ENCODE results near the gene TBX21. TPM values are rescaled to one million over a fixed set of nuclear protein-coding genes. Genes with fewer than 3 reads are reported as not detected.

Gene TBX21
- polyA plus RNA-seq, 1 donor from 2014 or later = not detected

DNA sequence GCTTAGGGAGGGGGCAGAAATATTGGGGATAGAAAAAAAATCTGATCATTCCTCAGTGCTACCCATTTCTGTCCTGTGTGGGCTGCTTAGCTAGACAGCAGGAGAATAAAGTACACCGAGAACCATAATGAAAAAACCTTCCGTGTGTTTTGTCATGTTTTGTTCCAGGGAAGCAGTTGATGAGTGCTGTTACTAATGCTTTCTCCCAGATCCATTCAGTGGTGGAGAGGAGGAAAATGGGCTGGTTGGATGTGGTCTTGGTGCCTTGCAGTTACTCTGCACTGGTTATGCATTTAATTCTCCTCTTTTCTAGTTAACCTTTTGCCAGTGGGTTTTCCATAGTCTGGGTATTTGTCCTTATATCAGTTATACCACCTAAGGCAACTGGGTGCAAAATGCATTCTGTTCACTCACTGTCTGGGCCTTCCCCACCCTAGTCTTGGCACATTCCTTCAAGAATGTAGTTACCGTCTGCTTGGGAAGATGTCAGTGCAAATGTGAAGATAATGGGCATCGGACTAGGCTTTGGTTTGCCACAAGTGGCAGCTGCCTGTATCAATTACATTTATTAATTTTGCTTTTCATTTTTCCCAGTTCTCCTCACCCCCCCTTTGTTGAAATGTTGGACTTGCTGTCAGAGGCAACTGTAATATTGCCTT is 48.4 kb upstream of the TBX21 start:
- no peaks in the 10 kb centered on the region for H3K27me3 ChIP-seq (ENCODE audit: insufficient read depth, low read depth, low read length)
- H3K36me3 ChIP-seq (ENCODE audit: insufficient read depth, low read length) = no peaks in the 10 kb centered on the region
- TF ChIP-seq EZH2 (IDR thresholded peaks at IDR 0.05; ENCODE audit: borderline replicate concordance, insufficient read depth, low read length, poor library complexity, severe bottlenecking) (no peak), RAD21 (conservative IDR thresholded peaks at IDR 0.05) (no peak), TAF1 (IDR thresholded peaks at IDR 0.05; ENCODE audit: low read depth) (no peak), SMC3 (conservative IDR thresholded peaks at IDR 0.05; ENCODE audit: poor library complexity) (no peak), POLR2AphosphoS5 (IDR thresholded peaks at IDR 0.05) (no peak), EP300 (conservative IDR thresholded peaks at IDR 0.05; ENCODE audit: poor library complexity, severe bottlenecking) (no peak), MXI1 (conservative IDR thresholded peaks at IDR 0.05; ENCODE audit: poor library complexity, severe bottlenecking) (no peak)
- TF ChIP-seq, protein P1, sequence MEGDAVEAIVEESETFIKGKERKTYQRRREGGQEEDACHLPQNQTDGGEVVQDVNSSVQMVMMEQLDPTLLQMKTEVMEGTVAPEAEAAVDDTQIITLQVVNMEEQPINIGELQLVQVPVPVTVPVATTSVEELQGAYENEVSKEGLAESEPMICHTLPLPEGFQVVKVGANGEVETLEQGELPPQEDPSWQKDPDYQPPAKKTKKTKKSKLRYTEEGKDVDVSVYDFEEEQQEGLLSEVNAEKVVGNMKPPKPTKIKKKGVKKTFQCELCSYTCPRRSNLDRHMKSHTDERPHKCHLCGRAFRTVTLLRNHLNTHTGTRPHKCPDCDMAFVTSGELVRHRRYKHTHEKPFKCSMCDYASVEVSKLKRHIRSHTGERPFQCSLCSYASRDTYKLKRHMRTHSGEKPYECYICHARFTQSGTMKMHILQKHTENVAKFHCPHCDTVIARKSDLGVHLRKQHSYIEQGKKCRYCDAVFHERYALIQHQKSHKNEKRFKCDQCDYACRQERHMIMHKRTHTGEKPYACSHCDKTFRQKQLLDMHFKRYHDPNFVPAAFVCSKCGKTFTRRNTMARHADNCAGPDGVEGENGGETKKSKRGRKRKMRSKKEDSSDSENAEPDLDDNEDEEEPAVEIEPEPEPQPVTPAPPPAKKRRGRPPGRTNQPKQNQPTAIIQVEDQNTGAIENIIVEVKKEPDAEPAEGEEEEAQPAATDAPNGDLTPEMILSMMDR (IDR thresholded peaks at IDR 0.05; ENCODE audit: poor library complexity, severe bottlenecking) = no peak
- TF ChIP-seq, protein P2, sequence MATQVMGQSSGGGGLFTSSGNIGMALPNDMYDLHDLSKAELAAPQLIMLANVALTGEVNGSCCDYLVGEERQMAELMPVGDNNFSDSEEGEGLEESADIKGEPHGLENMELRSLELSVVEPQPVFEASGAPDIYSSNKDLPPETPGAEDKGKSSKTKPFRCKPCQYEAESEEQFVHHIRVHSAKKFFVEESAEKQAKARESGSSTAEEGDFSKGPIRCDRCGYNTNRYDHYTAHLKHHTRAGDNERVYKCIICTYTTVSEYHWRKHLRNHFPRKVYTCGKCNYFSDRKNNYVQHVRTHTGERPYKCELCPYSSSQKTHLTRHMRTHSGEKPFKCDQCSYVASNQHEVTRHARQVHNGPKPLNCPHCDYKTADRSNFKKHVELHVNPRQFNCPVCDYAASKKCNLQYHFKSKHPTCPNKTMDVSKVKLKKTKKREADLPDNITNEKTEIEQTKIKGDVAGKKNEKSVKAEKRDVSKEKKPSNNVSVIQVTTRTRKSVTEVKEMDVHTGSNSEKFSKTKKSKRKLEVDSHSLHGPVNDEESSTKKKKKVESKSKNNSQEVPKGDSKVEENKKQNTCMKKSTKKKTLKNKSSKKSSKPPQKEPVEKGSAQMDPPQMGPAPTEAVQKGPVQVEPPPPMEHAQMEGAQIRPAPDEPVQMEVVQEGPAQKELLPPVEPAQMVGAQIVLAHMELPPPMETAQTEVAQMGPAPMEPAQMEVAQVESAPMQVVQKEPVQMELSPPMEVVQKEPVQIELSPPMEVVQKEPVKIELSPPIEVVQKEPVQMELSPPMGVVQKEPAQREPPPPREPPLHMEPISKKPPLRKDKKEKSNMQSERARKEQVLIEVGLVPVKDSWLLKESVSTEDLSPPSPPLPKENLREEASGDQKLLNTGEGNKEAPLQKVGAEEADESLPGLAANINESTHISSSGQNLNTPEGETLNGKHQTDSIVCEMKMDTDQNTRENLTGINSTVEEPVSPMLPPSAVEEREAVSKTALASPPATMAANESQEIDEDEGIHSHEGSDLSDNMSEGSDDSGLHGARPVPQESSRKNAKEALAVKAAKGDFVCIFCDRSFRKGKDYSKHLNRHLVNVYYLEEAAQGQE (IDR thresholded peaks at IDR 0.05; ENCODE audit: borderline replicate concordance) = no peak
- no peak overlapping the region for H3K27ac ChIP-seq (ENCODE audit: low read length)
- H4K20me1 ChIP-seq (ENCODE audit: insufficient read depth) = no peaks in the 10 kb centered on the region
- H3K4me3 ChIP-seq (ENCODE audit: low read length) = no peak overlapping the region
- H2AFZ ChIP-seq (ENCODE audit: low read depth, low read length) = no peak overlapping the region
- H3F3A ChIP-seq (ENCODE audit: insufficient read depth, low read length, poor library complexity, severe bottlenecking) = no peaks in the 10 kb centered on the region
- H3K4me2 ChIP-seq (ENCODE audit: low read length) = no peak overlapping the region
- no peaks in the 10 kb centered on the region for H3K79me2 ChIP-seq (replicated peaks; ENCODE audit: insufficient read depth, low read length)
- H3K9ac ChIP-seq (ENCODE audit: low read length) = no peak overlapping the region
- no peaks in the 10 kb centered on the region for H3K9me3 ChIP-seq (ENCODE audit: low read length)
- no peaks in the 10 kb centered on the region for H3K9me2 ChIP-seq (ENCODE audit: insufficient read depth, low read length)

DNA sequence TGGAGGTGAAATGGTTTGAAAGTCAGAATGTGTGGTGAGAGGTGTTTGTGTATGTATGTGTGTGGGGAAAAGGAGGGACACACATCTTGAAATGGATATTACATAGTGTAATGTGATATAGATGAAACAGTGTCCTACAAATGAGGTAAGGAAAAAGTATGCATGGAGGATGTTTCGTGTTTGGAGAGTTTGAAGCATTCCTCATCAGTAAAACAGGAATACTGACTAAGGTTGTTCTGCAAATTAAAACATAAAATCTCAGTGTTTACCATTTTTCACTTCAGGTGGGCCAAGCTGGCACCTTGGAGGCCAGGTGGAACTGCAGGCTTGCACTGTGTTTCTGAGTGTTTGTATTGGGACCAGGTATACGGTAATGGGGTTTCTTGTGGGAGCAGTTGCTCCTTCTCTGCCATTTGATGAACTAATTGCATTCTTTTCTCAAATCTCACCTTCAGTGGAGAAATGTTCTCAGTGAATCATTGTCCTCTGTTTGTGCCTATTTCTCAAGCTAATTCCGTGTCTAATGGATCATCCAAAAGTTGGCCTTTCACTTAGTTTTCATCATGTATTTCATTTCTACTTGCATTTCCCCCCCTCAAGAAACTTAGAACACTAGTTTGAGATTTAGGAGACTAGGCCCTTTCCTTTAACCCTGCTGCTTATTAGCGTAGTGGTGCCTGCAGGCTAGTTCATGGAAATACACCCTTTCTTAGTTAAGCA is 47.3 kb upstream of the TBX21 start:
- Histone ChIP-seq H2AFZ (ENCODE audit: low read depth, low read length) (no peak overlapping the region), H3K79me2 (replicated peaks; ENCODE audit: insufficient read depth, low read length) (no peaks in the 10 kb centered on the region), H3K9me2 (ENCODE audit: insufficient read depth, low read length) (no peaks in the 10 kb centered on the region), H3F3A (ENCODE audit: insufficient read depth, low read length, poor library complexity, severe bottlenecking) (no peaks in the 10 kb centered on the region), H4K20me1 (ENCODE audit: insufficient read depth) (no peaks in the 10 kb centered on the region), H3K9ac (ENCODE audit: low read length) (no peak overlapping the region), H3K27me3 (ENCODE audit: insufficient read depth, low read depth, low read length) (no peaks in the 10 kb centered on the region), H3K27ac (ENCODE audit: low read length) (no peak overlapping the region), H3K36me3 (ENCODE audit: insufficient read depth, low read length) (no peaks in the 10 kb centered on the region), H3K4me3 (ENCODE audit: low read length) (no peak overlapping the region), H3K9me3 (ENCODE audit: low read length) (no peaks in the 10 kb centered on the region), H3K4me2 (ENCODE audit: low read length) (no peak overlapping the region)
- TF ChIP-seq RAD21 (conservative IDR thresholded peaks at IDR 0.05) (no peak), EZH2 (IDR thresholded peaks at IDR 0.05; ENCODE audit: borderline replicate concordance, insufficient read depth, low read length, poor library complexity, severe bottlenecking) (no peak), EP300 (conservative IDR thresholded peaks at IDR 0.05; ENCODE audit: poor library complexity, severe bottlenecking) (no peak), TAF1 (IDR thresholded peaks at IDR 0.05; ENCODE audit: low read depth) (no peak), MXI1 (conservative IDR thresholded peaks at IDR 0.05; ENCODE audit: poor library complexity, severe bottlenecking) (no peak), SMC3 (conservative IDR thresholded peaks at IDR 0.05; ENCODE audit: poor library complexity) (no peak), POLR2AphosphoS5 (IDR thresholded peaks at IDR 0.05) (no peak)
- TF ChIP-seq, protein P2 (IDR thresholded peaks at IDR 0.05; ENCODE audit: borderline replicate concordance) = no peak
- TF ChIP-seq, protein P1 (IDR thresholded peaks at IDR 0.05; ENCODE audit: poor library complexity, severe bottlenecking) = no peak
